UCSD-AML1 (cell line): Measurements from ENCODE around the gene MAN2B1.
"Not testable (repeated sequence)": the region's sequence is repeated elsewhere in the genome, so short reads cannot be mapped to it uniquely, and the experiment has no call there.

ENCODE experiments used
- DNase-seq: peaks from one replicate; lab custom pipeline; 2025; ENCODE audit not compliant: unreplicated experiment; lab: John Stamatoyannopoulos, UW

MAN2B1 gene

GRCh38 chr19:12623361-12624031 lies 43.0 kb downstream of the MAN2B1 start:
- DNase-seq, result no peak

DNA sequence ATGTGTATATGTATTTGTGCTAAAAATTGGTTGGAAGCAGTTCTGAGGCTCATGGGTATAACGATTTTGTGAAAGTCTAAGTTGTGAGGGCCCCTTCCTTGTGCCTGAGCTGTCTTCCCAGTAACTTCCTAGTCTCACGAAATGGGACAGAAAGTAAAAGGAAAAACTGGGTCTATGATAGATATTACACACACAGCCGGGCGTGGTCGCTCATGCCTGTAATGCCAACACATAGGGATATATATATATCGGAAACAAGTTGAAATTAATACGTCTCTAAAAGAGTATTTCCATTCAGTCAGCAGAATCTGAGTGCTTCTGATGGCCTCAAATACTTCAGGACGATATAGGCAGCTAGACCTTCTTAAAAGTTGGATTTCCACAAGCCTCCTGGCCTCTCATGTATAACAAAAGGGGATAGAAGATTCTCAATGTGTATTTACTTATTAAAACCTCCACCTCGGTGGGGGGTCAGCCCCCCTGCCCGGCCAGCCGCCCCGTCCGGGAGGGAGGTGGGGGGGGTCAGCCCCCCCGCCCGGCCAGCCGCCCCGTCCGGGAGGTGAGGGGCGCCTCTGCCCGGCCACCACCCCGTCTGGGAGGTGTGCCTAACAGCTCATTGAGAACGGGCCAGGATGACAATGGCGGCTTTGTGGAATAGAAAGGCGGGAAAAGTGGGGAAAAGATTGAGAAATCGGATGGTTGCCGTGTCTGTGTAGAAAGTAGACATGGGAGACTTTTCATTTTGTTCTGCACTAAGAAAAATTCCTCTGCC lies 45.1 kb downstream of the MAN2B1 start:
- DNase-seq, result not testable (repeated sequence)

DNA sequence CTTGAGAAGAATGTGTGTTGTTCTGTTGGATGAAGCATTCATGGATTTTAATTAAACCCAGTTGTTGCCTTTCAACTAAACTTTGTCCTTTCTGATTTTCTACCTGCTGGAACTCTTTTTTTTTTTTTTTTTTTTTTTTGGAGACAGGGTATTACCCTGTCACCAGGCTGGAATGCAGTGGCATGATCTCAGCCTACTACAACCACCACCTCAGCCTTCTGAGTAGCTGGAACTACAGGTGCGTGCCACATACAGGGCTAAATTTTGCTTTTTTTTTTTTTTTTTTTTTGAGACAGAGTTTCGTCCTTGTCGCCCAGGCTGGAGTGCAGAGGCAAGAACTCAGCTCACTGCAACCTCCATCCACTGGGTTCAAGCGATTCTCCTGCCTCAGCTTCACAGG lies 48.9 kb downstream of the MAN2B1 start:
- DNase-seq, result no peak

GRCh38 chr19:12611361-12611699 lies 55.2 kb downstream of the MAN2B1 start:
- DNase-seq, result no peak

DNA sequence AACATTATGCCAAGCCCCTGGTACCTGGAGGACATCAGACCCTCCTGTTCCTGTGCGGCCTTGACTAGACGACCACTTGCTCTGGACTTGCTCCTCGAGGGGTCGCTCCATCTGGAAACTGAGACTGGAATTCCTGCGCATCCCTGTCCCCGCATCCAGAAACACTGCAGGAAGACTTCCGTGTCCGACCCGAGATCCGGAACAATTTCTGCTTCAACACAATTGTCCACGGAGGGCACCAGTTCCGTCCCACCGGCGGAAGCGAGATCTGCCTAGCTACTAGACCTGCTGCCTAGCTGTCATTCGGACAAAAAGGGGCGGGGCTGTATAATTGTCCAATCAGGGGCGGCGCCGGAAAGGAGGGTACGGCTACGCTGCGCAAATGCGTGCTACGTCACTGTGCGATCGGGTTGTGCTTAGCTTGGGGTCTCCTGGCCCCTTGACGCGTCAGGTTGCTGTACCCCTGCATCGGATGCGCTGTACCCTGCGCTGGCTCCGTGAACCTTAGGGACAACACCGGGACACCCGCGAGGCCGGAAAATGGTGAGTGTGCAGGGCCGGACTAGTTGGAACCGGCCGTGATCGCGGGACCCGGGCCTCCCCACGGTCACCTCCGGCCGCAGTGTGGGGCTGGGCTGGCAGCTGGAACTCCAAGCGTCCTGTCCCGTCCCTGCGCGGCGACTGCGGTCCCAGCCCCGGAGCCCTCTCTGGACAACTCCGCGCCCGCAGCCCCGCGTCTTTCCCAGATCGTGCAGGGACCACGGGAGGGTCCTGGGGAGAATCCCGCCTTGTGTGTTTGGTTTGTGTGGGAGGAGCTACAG lies 55.8 kb downstream of the MAN2B1 start, which contains the start of the genes ZNF490 and ZNF791:
ZNF490 (minus strand) TSS at position 274 of the 821 bp plus-strand sequence; CDS start at position 141, 133 bp downstream.
ZNF791 (plus strand) TSS at position 381 of the 821 bp plus-strand sequence; CDS start at position 541, 160 bp downstream.
- DNase-seq, result peak; percentile 96

DNA sequence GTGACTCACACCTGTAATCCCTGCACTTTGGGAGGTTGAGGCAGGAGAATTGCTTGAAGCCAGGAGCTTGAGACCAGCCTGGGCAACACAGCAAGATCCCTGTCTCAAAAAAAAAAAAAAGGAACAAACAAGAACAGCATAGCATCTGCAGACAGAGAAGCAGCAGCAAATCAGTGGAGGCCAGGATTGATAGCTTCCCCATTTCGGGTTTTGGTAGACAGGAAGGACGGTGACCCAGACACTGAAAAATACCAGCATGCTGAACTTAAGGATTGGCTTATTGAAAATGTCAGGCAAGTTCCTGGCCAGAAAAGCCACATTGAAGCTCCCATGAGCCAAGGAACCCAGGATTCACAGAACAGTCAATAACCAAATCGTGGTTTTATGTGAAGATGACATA lies 58.9 kb downstream of the MAN2B1 start:
- DNase-seq, result no peak

DNA sequence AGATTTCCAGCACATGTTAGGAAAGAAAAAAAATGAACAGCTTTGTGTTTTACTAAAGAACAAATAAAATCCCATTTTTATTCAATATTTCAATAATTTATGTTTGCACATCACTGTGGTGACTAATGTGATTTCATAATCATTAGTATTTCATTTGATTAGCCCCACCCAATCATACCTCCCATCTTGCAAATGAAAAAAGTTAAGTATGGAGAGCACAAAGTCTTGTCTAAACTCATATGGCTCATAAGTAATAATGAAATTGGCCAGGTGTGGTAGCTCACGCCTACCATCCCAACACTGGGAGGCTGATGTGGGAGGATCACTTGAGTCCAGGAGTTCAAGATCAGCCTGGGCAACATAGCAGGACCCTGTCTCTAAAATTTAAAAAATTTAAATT lies 59.7 kb downstream of the MAN2B1 start:
- DNase-seq, result no peak

GRCh38 chr19:12603714-12604113 lies 62.8 kb downstream of the MAN2B1 start:
- DNase-seq, result no peak

GRCh38 chr19:12597594-12597993 lies 68.9 kb downstream of the MAN2B1 start:
- no peak for DNase-seq

GRCh38 chr19:12596927-12597548 lies 69.5 kb downstream of the MAN2B1 start:
- DNase-seq, result no peak
